KMS-11 (cell line): ENCODE results near the gene RCL1.

ENCODE experiments used
- H2AFZ ChIP-seq: fragments of 200-600 bp; sonication (generic); 2 replicates; pipeline ENCODE4 v1.6.1; 2016; ENCODE audit warnings: antibody characterized with exemption, mixed run types, low read depth
- H3K27ac ChIP-seq: fragments of 200-600 bp; sonication (generic); 2 replicates; pipeline ENCODE4 v1.6.1; 2016; ENCODE audit warnings: mild to moderate bottlenecking, mixed run types
- H3K27me3 ChIP-seq: fragments of 200-600 bp; sonication (generic); 2 replicates; pipeline ENCODE4 v1.6.1; 2017; ENCODE audit warnings: mild to moderate bottlenecking, low read depth, mixed run types, moderate library complexity; ENCODE audit not compliant: insufficient read depth
- H3K36me3 ChIP-seq: fragments of 200-600 bp; sonication (generic); 2 replicates; pipeline ENCODE4 v1.6.1; 2017; ENCODE audit warnings: mild to moderate bottlenecking, mixed run types; ENCODE audit not compliant: insufficient read depth
- H3K4me1 ChIP-seq: fragments of 200-600 bp; sonication (generic); 2 replicates; pipeline ENCODE4 v1.6.1; 2016; ENCODE audit warnings: mild to moderate bottlenecking, low read depth, mixed run types; ENCODE audit not compliant: poor library complexity, severe bottlenecking
- H3K4me2 ChIP-seq: fragments of 200-600 bp; sonication (generic); 2 replicates; pipeline ENCODE4 v1.7.0; 2016; ENCODE audit warnings: mild to moderate bottlenecking, mixed run types
- H3K4me3 ChIP-seq: fragments of 200-600 bp; sonication (generic); IDR thresholded peaks from 2 replicates; pipeline ENCODE4 v1.6.1; 2017; ENCODE audit warnings: low read depth, low read length, mixed read lengths; ENCODE audit not compliant: insufficient read depth
- H3K79me2 ChIP-seq: fragments of 200-600 bp; sonication (generic); 2 replicates; pipeline ENCODE4 v1.6.1; 2016; ENCODE audit warnings: low read depth, mixed run types; ENCODE audit not compliant: insufficient read depth
- H3K9ac ChIP-seq: fragments of 200-600 bp; sonication (generic); 2 replicates; pipeline ENCODE4 v1.6.1; 2016; ENCODE audit warnings: mild to moderate bottlenecking, mixed run types
- H4K20me1 ChIP-seq: fragments of 200-600 bp; sonication (generic); 2 replicates; pipeline ENCODE4 v1.6.1; 2016; ENCODE audit warnings: mild to moderate bottlenecking, mixed run types; ENCODE audit not compliant: insufficient read depth
- CTCF ChIP-seq: fragments of 200-600 bp; sonication (generic); conservative IDR thresholded peaks from 2 replicates; pipeline ENCODE4 v1.6.1; 2017; ENCODE audit warnings: low read depth, mild to moderate bottlenecking, antibody characterized with exemption, low read length, moderate library complexity, mixed read lengths

Gene RCL1

GRCh38 chr9:4842213-4842612 is 49.5 kb downstream of the RCL1 start:
- H3K79me2 ChIP-seq: no peaks in the 10 kb centered on the region
- no peak overlapping the region for H3K9ac ChIP-seq
- H3K27ac ChIP-seq: no peak overlapping the region
- H3K4me1 ChIP-seq: peaks cover 24% of the 10 kb centered on the region
- H3K27me3 ChIP-seq: no peaks in the 10 kb centered on the region
- TF ChIP-seq CTCF: no peak
- no peak overlapping the region for H3K4me3 ChIP-seq
- no peaks in the 10 kb centered on the region for H4K20me1 ChIP-seq
- H3K36me3 ChIP-seq: no peaks in the 10 kb centered on the region; the same call in 1 of the 2 replicates
- no peak overlapping the region for H3K4me2 ChIP-seq
- H2AFZ ChIP-seq: no peak overlapping the region

GRCh38 chr9:4842734-4843133 is 50.0 kb downstream of the RCL1 start:
- Histone ChIP-seq H4K20me1 (no peaks in the 10 kb centered on the region), H3K9ac (no peak overlapping the region), H3K79me2 (no peaks in the 10 kb centered on the region), H3K4me2 (no peak overlapping the region), H3K4me3 (no peak overlapping the region), H3K27me3 (no peaks in the 10 kb centered on the region), H3K4me1 (peaks cover 24% of the 10 kb centered on the region), H3K36me3 (no peaks in the 10 kb centered on the region; the same call in 1 of the 2 replicates), H2AFZ (no peak overlapping the region), H3K27ac (no peak overlapping the region)
- no peak for TF ChIP-seq CTCF

- Histone ChIP-seq H3K27me3 (no peaks in the 10 kb centered on the region), H4K20me1 (no peaks in the 10 kb centered on the region), H3K79me2 (no peaks in the 10 kb centered on the region), H3K4me2 (no peak overlapping the region), H3K4me3 (no peak overlapping the region), H3K9ac (no peak overlapping the region), H3K4me1 (peaks cover 24% of the 10 kb centered on the region), H3K36me3 (no peaks in the 10 kb centered on the region; the same call in 1 of the 2 replicates), H3K27ac (no peak overlapping the region), H2AFZ (no peak overlapping the region)
- no peak for TF ChIP-seq CTCF
Observed at GRCh38 chr9:4844056-4844838, 51.5 kb downstream of the RCL1 start.

GRCh38 chr9:4849369-4849768 is 56.6 kb downstream of the RCL1 start:
- no peaks in the 10 kb centered on the region for H3K79me2 ChIP-seq
- H3K27ac ChIP-seq: no peak overlapping the region
- H3K4me3 ChIP-seq: no peak overlapping the region
- no peak overlapping the region for H3K9ac ChIP-seq
- H3K36me3 ChIP-seq: no peaks in the 10 kb centered on the region; the same call in 1 of the 2 replicates
- no peaks in the 10 kb centered on the region for H4K20me1 ChIP-seq
- TF ChIP-seq CTCF: no peak
- H3K27me3 ChIP-seq: no peaks in the 10 kb centered on the region
- H2AFZ ChIP-seq: no peak overlapping the region
- H3K4me2 ChIP-seq: no peak overlapping the region
- H3K4me1 ChIP-seq: no peaks in the 10 kb centered on the region
